Omental fat pad (tissue), 4 donors: ENCODE results near the gene LSM4. TPM values are rescaled to one million over a fixed set of nuclear protein-coding genes. Genes with fewer than 3 reads are reported as not detected.
"Not testable (repeated sequence)": the region's sequence is repeated elsewhere in the genome, so short reads cannot be mapped to it uniquely, and the experiment has no call there.

Source experiments
- ATAC-seq: fragments of 150-250 bp; one replicate; pipeline ENCODE4 v1.9.1; 2016; ENCODE audit warnings: mild to moderate bottlenecking, moderate library complexity; ENCODE audit not compliant: low FRiP score
- DNase-seq: peaks from one replicate; pipeline ENCODE4 v3.0.0-alpha.2; 2019; ENCODE audit warnings: low spot score
- CTCF ChIP-seq, 3 donors: fragments of 450-650 bp; IDR thresholded peaks; one replicate each; pipeline ENCODE4 v1.5.1; 2016 to 2017; ENCODE audit warnings: antibody characterized with exemption in 3 of 3, mild to moderate bottlenecking in 3 of 3, moderate library complexity in 2 of 3
- total RNA-seq, 4 donors: library from RNA; depleted of rRNA; stranded (reverse); fragments of >200 nt; gene quantifications; one replicate each; pipeline ENCODE4 v1.1.0, GENCODE V29; 2016

LSM4 gene
- total RNA-seq, 4 donors from 2014 or later, result 58.6 to 140 (median 93.1) TPM

DNA sequence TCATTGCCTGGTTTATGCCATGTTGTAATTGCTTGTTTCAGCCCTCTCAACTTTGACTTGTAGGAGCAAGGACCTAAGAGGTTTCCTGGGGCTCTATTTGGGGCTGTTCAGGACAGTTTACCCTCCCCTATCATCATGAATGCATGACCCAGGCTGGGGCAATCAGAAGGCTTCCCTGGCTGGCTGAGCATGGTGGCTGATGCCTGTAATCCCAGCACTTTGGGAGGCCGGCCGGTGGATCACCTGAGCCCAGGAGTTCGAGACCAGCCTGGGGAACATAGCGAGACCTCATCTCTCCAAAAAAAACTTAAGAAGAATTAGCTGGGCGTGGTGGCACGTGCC, 6.1 kb upstream of the LSM4 start:
- TF ChIP-seq CTCF (IDR thresholded peaks at IDR 0.05), result no peak
- ATAC-seq (no peak), DNase-seq (no peak)

- TF ChIP-seq CTCF (IDR thresholded peaks at IDR 0.05), result peak in 2 of 3 donors; percentile 90 to 95
- DNase-seq (peak; percentile 85), ATAC-seq (peak; percentile 99)
Observed at GRCh38 chr19:18328340-18329034, 5.6 kb upstream of the LSM4 start.

DNA sequence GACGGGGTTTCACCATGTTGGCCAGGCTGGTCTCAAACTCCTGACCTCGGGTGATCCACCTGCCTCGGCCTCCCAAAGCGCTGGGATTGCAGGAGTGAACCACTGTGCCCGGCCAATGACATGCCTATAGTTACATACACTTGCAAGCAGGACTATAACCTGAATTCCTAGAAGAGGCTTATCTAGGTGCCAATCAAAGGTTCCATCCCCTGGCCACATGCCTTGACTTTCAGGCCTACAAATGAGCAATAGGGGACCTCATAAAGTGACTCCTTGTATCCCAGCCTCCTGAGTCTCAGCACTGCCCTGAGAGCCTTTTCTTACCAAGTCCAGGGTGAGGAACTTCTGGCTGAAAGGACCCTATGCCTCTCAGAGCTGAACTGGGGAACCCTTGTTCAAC, 3.9 kb upstream of the LSM4 start:
- TF ChIP-seq CTCF (IDR thresholded peaks at IDR 0.05), result no peak
- DNase-seq (no peak), ATAC-seq (no peak)

GRCh38 chr19:18324373-18324731, 1.5 kb upstream of the LSM4 start:
- ATAC-seq, DNase-seq: not testable (repeated sequence)

- ATAC-seq (no peak), DNase-seq (no peak)
- TF ChIP-seq CTCF (IDR thresholded peaks at IDR 0.05), result no peak
Observed at GRCh38 chr19:18322318-18322758, 538 bp downstream of the LSM4 start.

GRCh38 chr19:18321734-18322102, 1.2 kb downstream of the LSM4 start:
- DNase-seq (no peak), ATAC-seq (no peak)
- TF ChIP-seq CTCF (IDR thresholded peaks at IDR 0.05), result no peak

DNA sequence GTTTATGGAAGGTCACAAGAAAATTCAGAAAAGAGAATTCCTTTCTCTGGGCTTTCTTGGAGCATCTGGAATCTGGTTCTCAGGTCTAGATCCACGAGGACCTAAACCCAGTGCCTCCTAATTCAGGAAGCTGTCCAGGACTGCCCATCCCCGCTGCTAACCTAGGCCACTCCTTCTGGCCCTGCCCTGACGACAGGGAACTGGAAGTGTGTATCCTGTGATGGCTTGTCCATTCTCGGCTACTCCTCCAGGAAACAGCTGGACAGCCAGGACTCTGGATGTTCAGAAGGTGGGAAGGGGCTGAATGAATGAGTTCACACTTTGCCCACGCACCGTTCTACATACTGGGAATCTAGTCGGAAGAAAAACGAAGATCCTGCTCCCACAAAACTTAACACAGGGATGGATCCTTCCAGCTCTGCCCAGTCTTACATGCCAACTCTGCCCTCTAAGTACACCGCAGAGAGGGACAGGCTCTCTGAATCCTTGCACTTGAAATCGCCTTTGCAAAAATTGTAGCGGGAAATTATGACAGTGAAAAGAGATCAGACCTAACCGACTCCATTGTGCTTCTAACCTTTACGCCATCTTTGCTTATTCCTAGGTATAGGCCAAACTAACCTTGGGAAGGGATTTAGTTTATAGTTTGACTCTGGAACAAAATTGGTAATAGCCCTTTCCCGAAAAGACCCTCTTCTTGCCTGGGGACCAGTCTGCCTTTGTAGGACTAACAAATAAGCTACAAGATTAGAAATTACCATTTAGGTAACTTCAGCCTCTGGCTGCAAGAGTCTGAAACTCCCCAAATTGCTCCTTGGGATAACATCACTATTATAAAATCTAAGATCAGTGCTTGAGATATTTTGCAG, 1.8 kb downstream of the LSM4 start:
- ATAC-seq (no peak), DNase-seq (no peak)
- TF ChIP-seq CTCF (IDR thresholded peaks at IDR 0.05), result no peak
